ENCODE data around the gene CD58. TPM values are rescaled to one million over a fixed set of nuclear protein-coding genes. Genes with fewer than 3 reads are reported as not detected.

CD58 gene
- total RNA-seq, 1 experiment from 2014 or later: 8.0 TPM

DNA sequence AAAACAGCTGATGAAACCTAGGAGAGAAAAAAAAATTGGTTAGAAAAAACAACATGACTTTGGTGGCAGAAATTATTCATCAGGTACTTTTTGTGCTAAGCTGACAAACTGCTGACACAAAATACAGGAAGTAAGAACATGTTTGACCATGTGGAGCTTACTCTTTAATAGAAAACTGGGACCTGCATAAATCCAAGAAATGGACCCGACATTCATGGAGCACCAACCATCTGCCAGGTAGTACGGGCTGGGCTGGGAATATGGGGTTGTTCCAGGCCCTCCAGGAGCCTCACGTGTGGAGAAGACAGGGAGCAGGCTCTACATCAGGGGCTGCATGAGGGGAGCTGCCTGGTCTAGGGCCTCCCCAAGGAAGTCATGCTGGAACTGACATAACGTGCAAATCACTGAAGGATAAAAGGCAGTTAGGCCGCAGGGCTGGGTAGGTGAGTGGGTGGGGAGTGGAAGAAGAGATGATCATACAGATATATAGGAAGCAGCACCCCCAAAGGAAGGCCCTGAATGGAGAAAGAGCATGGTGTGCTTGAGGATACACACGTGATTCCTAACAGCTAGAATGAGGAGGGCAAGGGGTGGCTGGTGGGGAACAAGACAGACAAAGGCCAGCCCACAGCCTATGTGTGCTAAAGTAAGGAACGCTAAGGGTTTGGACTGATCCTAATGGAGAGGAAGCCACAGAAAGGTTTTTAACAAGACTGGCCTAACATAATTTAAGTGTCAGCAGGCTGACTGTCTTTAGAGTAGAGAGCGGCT lies 26.1 kb downstream of the CD58 start:
- no peak for DNase-seq (ENCODE audit: low spot score)

DNA sequence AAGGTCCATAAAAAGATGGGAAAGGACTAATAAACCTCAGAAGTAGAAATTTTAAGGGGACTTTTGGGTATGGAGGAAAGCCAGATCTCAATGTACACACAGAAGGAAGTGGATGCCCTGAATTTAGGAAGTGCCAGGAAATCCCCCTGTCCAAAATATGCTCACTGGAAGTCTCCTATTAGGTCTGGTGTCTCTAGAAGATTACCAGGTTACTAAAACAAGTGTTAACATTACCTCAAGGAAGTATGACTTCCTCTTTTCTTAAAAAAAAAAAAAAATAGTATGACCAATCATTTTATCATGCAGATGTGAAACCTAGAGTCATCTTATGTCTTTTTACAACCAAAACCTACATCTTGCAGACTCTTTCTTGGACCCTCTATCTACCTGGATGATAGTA lies 30.7 kb downstream of the CD58 start:
- no peak for DNase-seq (ENCODE audit: low spot score)

DNA sequence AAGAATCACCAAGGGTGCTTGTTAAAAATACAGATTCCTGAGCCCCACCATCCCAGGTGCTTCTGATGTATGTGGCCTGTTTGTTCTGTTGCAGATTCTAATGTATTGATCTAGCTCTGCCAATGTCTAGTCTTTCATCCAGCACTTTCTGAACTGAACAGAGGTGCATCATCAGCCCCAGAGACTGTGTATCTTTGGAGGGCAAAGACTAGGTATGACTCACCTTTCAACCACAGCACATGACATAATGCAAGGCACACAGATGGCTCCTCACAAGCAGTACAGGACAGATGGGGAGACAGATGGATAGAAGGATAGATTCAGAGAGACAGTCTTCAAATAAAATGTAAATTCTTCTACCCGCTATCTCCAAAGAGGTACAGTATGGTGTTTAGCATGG lies 32.3 kb downstream of the CD58 start:
- peak; percentile 61 for DNase-seq (ENCODE audit: low spot score)

DNA sequence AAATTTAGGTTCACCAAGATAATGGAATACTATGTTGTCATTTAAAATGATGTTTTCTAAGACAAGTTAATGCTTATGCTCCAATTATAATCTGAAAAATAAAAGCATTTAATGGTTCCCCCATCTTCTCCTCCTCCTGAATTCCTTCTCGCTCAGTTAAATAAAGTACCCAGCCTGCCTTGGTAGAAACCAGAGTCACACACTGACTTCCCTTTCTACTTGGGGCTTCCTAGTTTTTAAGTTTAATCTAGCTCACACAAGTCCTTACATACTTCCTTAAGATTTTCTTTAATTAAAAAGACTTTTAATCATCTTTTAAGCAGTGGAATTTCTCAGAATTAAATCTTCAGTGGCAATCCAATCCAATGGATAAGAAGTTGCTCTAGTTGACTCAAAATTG lies 32.9 kb downstream of the CD58 start:
- no peak for DNase-seq (ENCODE audit: low spot score)

DNA sequence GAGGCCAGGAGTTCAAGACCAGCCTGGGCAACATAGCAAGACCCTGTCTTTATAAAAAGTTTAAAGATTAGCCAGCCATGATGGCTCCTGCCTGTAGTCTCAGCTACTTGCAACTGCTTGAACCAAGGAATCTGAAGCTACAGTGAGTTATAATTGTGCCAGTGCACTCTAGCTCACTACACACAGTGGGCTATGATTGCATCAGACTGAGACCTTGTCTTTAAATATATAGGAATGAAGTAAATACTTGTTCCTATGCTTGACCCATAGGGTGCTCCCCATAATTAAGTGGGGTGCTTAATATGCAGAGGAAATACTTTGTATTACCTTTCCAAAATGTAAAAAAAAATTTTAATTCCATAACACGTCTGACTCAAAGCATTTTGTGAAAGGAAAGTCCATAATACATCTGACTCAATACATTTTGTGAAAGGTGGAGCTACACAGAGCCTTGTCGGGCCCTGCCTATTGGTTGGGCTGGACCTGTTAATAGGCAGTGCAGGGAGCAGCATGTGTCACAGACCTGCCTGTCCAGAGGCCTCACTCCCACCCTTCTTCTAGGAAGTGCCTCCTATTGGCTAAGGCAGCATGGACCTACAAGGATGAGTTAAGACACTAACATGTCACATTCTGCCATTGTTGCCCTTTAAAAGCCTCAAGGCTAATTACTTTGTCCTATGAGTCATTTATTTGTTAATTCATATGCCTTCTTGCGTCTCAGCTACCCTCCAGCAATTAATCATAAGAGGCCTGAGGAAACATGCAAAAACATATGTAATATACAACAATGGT lies 33.6 kb downstream of the CD58 start:
- peak; percentile 44 for DNase-seq (ENCODE audit: low spot score)

DNA sequence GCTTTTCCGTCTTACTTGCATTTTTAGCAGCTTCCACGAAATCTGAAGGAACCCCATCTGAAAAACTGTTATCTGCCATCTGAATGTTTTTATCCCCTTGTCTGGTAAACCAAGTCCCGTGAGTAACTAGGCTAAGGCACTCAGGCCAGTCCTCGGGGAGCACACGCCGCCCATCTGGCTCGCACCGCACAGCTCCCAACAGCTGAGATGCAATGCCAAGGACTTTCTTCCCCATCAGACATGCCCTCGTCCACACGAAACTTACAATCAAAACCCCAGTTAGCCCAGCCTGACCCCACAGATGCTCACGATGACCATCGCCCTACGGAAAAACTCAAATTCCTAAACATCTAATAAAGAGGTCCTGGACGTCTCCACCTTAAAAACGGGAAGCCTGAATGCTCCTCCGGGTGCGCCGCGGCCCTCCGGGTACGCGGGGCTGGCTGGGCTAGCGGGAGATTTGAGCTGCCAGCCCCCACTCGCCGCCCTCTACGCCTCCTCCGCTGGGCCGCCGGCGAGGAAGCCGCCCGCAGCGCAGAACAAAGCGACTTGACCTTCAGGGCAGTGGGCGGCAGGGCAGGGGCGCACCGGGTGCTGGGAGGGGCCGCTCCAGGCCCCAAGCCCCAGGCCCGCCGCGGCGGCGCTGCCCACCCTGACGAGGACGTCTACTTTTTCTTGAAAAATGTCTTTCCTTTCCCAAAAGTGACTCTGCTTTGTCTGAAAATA lies 36.6 kb downstream of the CD58 start:
- no peak for DNase-seq (ENCODE audit: low spot score)

DNA sequence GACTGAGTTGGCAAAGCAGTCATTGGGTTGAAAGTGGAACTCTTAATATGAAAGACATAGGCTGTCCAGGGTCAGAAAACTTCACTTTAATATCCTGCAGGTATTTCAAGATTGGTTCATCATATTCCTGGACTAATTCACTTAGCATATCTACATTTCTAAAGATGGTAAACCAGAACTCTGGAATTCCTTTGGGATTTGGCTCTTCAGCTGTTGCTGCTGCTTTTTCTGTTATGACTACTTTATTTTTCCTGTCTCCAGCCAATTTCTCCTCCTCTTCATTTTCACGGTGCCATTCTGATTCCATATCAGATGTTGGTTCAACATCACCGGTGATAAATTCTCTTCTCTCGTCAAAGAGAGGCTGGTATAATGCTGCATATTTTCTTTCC lies 37.4 kb downstream of the CD58 start:
- no peak for DNase-seq (ENCODE audit: low spot score)

DNA sequence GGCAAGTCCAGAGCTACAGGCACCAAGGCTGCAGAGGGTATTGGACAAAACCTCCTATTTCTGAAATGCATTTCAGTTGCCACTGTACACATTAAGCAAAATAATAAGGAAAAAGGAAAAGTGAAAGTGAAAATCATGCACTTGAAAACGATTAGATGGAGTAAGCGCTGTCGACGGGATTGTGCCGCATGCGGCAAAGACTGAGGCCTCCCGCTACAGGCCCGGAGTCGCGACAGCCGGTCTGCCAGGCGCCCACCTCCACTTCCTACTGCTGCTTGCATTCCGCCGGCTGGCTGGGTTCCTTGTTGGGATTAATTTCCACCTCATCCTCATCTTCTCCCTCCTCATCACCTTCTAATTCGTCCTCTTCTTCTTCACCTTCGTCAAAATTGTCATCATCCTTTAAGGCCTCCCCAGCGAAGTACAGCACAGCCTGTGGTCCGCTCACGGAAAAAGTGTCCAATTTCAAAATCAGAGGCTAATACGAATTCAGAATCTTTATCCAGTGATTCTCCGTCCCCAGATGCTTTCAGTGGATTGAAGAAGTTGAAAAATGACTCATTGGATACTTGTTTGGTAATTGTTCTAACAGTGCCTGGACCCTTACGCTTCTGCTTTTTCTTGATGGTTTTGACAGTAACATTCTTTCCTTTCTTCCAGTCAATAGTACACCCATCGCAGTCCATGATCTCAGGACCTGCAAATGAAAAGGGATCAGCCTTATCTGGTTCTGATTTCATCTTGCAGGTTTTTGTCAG lies 38.0 kb downstream of the CD58 start:
- no peak for DNase-seq (ENCODE audit: low spot score)

DNA sequence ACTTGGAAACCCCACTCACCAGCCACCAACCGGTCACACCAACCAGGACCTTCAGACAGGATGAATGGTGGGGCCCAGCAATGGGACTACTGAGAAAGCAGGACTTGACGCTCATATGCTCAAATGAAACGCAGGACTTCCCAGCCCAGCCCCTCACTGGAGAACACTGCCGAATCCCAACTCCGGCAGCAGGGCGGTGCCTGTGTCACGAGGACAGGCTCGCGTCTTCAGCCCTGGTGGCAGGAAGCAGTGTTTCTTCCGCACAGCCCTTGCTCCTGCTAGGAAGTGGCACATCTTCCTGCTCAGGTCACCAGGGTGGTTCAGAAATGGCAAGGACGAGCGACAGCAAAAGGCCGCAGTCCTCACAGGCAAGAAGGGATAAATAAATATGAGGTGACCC lies 38.9 kb downstream of the CD58 start:
- no peak for DNase-seq (ENCODE audit: low spot score)

DNA sequence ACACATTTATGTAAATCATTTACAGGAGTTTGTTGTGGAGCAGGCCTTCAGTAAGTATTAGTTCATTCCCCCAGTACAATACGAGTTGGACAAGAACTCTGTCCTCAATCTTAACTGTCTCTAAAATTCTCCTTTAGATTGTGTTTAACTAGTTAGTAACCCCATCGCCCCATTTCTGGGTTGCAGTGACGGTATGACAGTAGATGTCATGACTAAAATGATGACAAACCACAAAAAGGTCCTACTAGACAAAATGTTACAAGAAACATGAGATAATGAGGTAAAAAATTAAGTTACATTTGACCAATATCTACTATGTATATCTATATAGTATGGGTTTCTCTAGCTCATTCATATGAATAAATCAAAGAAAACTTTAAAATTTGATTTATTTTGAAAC lies 41.1 kb downstream of the CD58 start:
- no peak for DNase-seq (ENCODE audit: low spot score)

DNA sequence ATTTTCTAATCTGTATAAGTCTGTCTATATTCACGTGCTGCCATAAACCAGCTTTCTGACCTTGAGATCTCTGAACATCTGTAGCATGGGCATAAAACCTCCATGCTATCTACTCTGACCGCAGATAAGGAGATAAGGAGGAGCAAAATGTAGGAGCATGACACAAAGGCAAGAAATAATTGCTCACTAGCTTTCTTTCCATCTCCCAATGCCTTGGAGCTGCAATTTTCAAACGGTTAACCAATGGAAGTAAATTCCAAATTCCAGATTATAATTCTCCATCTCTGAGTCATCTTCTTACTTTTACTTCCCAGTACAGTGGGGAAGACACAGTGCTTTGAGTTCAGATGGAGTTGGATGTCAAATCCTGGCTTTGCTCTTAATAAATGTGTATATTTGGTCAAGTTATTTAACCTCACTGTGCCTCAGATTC lies 41.6 kb downstream of the CD58 start:
- DNase-seq (ENCODE audit: low spot score): no peak

DNA sequence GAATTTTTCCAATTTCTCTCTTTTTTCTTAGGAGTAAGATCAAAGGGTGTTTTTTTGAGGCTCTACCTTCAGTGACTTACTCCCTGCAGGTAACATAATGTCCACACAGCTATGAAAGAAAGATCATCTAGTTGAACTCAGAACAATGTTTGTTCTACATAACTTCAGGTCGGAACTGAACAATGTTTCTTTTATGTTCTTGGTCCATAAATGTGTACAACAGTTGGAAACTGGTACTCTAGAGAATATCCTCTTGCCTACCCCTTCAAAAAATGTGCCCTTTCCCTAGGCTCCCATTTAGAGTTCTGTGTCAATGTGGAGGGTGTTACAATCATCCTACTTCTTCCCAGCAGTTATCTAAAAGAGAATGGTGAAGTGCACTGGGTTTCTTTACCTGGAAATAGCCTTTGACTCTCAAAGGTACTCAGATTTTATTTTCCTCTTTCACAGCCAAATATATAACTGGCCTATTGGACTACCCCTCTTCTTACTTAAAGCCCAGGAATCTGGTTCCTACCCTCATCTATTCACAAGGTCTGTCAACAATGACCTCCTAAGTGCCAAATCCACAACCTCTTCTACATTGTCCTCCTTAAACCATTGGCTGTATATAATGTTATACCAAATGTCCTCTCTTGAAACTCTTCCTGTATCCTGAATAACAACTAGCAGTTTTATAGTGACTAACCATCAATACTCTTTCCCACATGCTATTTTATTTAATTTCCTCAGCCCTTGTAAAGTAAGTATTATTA lies 42.3 kb downstream of the CD58 start:
- DNase-seq (ENCODE audit: low spot score): no peak

DNA sequence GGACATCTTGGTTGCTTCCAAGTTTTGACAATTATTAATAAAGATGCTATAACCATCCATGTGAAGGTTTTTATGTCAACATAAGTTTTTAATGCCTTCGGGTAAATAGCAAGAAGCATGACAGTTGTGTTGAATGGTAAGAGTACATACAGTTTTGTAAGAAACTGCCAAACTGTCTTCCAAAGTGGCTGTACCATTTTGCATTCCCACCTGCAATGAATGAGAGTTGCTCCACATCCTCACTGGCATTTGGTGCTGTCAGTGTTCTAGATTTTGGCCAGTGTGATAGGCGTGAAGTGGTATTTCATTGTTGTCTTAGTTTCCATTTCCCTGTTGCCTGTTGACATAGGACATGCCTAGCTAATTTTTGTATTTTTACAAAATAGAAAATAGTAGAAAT lies 45.4 kb downstream of the CD58 start:
- no peak for DNase-seq (ENCODE audit: low spot score)

DNA sequence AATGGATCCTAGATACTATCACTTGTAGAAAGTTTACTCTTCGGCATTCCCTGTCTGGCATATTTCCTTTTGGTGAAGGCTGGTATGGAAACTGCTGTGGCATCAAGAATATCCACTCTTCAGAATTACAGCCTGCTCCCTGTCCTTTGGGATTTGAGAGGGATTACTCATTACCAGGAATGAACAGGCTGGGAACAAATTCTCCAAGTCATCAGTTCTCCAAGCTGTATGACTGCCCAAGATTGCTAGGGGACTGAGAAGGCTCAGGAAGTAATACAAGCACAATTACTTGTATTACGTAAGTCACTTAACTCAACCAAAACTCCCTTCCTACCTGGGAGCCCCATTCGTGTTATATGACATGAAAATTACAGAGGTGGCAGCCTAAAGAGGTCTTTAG lies 49.6 kb downstream of the CD58 start:
- no peak for DNase-seq (ENCODE audit: low spot score)

DNA sequence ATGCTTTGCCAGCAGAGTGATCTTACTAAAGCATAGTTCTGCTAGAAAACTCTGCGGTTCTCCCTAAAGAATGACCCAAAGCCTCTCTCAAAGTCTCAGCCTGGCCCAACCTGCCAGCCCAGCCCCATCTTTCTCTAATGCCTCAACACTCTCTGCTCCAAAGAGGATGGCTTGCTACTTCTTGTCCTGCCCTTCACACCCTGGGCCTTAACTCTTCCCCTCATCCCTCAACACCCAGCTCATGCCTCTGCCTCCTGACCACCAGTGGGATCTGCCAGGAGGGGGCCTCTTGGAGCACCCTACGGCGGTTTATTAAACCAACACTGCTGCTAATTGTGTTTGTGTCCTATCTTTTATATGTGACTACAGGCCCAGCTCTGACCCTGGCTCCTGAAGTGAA lies 52.4 kb downstream of the CD58 start:
- DNase-seq (ENCODE audit: low spot score): no peak

DNA sequence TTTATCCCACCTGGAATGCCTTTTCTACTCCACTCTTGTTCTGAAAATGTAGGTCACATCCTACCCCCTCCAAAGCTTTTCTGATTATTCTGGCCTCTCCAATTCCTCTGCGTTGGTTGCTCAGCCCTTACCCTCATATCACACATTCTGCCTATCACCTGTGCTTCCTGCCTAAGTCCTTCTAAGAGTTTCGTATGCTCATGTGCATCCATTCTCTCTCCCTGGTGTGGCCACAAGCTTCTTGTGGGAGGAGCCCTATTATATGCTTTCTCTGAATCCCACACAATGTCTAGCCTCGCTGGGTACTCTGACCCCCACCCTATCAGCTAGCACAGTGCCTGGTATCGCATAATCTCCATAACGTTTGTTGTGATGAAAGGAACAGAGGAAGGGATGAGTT lies 54.2 kb downstream of the CD58 start:
- DNase-seq (ENCODE audit: low spot score): no peak

DNA sequence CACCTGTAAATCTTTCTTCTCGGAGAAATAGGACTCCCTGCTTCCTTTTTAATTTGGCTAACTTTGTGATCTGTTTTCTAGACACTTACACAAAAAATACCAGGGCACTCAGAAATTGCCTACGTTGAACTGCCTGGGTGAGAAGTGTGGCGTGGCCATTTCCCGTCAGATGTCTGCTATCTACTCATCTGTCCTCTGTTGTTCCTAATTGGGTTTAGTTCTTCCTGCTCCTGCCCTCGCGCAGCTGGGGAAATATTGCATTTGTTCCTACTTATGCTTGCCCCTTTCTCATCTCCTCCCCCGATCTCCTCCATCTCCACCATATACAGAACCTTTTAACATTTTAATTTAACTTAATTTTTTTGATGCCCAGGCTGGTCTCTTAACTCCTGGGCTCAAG lies 55.1 kb downstream of the CD58 start:
- no peak for DNase-seq (ENCODE audit: low spot score)

DNA sequence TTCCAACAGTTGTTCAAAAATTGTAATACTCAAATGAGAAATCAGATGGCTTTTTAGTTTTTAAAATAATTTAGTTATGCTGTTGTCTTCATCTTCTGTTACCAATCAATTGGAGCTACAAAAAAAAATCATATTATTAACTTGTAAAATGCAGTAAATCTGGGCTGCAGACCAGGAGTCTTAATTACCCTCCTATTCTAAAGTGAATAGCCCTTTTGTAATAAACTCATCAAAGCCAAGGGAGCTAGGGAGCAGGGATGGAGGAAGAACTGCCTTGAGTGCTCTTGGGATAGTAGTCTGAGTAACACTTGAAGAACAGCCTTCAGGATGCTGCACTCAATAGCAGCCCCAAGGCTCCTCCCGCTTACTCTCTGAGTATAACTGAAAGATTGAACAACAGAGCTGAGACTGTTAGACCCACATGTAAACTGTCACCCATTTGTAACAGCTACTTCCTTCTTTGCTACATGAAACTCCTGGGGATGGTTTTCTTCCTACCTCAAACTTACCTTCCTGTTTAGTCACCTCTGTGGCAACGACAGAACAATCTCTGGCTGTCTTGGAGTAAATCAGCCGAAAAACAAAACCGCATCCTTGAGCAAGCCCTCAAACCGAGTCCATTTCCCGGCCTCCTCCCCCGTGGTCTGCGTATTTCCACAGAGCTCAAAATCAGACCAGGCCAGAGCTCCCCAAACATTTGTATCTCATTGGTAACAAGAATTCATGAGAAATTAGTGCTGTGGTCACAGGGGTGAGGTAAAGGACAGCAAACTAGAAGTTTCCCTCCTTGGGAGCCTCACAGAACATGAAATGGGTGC lies 55.9 kb downstream of the CD58 start:
- DNase-seq (ENCODE audit: low spot score): no peak

DNA sequence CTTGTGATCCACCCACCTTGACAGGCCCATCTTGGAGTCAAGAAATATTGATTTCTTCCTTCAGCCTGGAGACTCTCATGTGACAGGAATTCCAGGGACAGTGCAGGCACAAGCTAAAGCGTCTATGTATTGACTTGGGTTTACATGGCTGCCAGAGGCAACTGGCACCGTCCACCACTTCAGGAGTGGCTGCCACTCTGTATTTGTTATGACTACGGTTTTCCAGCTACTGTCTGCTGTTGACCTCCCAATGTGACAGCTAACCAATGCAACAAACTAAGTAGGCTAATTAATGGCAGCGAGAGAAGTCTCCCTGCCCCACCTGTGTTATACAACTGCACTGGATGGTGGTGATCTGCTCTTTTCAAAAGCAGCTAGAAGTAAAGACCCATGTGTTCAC lies 56.9 kb downstream of the CD58 start:
- DNase-seq (ENCODE audit: low spot score): no peak

DNA sequence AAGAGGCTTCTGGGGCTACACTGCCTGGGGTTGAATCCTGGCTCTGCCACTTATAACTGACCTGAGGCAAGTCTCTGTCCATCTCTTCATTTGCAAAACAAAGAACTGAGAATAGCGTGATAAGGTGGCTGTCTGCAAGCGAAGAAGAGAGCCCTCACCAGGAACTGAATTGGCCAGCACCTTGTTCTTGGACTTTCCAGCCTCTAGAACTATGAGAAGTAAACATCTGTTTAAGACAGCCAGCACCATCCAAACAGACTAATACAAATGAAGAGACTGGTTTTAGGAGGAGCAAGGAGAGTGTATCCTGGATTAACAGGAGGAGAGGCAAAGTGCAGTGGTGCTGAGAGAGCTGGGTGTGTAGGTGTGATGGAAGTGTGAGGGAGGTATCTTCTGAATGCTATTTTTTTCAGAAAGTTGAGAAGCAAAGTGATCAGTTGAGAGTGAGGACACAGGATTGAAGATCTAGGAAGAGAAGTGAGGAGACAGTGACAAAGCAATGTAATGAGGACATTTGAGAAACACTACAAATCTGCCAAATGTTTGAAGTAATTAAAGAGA lies 59.3 kb downstream of the CD58 start:
- no peak for DNase-seq (ENCODE audit: low spot score)
